ENCODE measurements around the gene FCGR2B. TPM values are rescaled to one million over a fixed set of nuclear protein-coding genes. Genes with fewer than 3 reads are reported as not detected.

FCGR2B gene
- total and polyA plus RNA-seq, 2 of the 13 experiments (the other 11 are each of a cell fraction or from before 2014, with no cell fraction given): not detected

- TF ChIP-seq RBFOX2 (IDR thresholded peaks at IDR 0.05; ENCODE audit: low read depth, low read length) (no peak), GPBP1L1 (CRISPR knock-in tag; IDR thresholded peaks at IDR 0.05) (no peak), CREM (IDR thresholded peaks at IDR 0.05) (peak; percentile 45; the same call in 1 of the 2 replicates), CREM (CRISPR knock-in tag; IDR thresholded peaks at IDR 0.05) (no peak), SRSF9 (IDR thresholded peaks at IDR 0.05; ENCODE audit: borderline replicate concordance, insufficient read depth, low read depth, low read length, poor library complexity, severe bottlenecking) (no peak), CBX2 (IDR thresholded peaks at IDR 0.05; ENCODE audit: low read depth, low read length) (no peak), CBX2 (CRISPR knock-in tag; IDR thresholded peaks at IDR 0.05; ENCODE audit: low read depth) (0 out of 2 replicates have a peak, but pooled peaks have one; percentile 61), TRAFD1 (CRISPR knock-in tag; IDR thresholded peaks at IDR 0.05; ENCODE audit: borderline replicate concordance) (no peak), ZNF891 (CRISPR knock-in tag; IDR thresholded peaks at IDR 0.05) (no peak), ZNF253 (CRISPR knock-in tag; IDR thresholded peaks at IDR 0.05; ENCODE audit: borderline replicate concordance) (no peak), SRF (IDR thresholded peaks at IDR 0.05; ENCODE audit: low read depth, low read length) (no peak), PITX1 (CRISPR knock-in tag; IDR thresholded peaks at IDR 0.05) (peak; percentile 99), TCF7L2 (IDR thresholded peaks at IDR 0.05; ENCODE audit: low read depth, low read length) (no peak), THAP11 (CRISPR knock-in tag; IDR thresholded peaks at IDR 0.05) (peak; percentile 62), KDM2A (CRISPR knock-in tag; IDR thresholded peaks at IDR 0.05; ENCODE audit: borderline replicate concordance, low read depth) (peak; percentile 65; the same call in 1 of the 2 replicates), RFXAP (CRISPR knock-in tag; IDR thresholded peaks at IDR 0.05; ENCODE audit: borderline replicate concordance) (peak; percentile 32; the same call in 1 of the 2 replicates), RORA (CRISPR knock-in tag; IDR thresholded peaks at IDR 0.05) (no peak), ZSCAN31 (CRISPR knock-in tag; IDR thresholded peaks at IDR 0.05; ENCODE audit: low read depth) (no peak), ZNF567 (CRISPR knock-in tag; IDR thresholded peaks at IDR 0.05; ENCODE audit: borderline replicate concordance) (no peak), ZNF710 (CRISPR knock-in tag; IDR thresholded peaks at IDR 0.05; ENCODE audit: borderline replicate concordance) (peak; percentile 32; the same call in 1 of the 2 replicates), KDM1A (CRISPR knock-in tag; IDR thresholded peaks at IDR 0.05) (peak; percentile 83), ZNF652 (CRISPR knock-in tag; IDR thresholded peaks at IDR 0.05; ENCODE audit: borderline replicate concordance, low read depth) (peak; percentile 95)
- TF ChIP-seq, protein P1, sequence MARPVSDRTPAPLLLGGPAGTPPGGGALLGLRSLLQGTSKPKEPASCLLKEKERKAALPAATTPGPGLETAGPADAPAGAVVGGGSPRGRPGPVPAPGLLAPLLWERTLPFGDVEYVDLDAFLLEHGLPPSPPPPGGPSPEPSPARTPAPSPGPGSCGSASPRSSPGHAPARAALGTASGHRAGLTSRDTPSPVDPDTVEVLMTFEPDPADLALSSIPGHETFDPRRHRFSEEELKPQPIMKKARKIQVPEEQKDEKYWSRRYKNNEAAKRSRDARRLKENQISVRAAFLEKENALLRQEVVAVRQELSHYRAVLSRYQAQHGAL (CRISPR knock-in tag; IDR thresholded peaks at IDR 0.05; ENCODE audit: not compliant biosample characterization): no peak
Observed at GRCh38 chr1:161702250-161702649, 39.3 kb downstream of the FCGR2B start (continued).
